Lung (tissue), 12 donors: ENCODE measurements around the gene PKP3. TPM values are rescaled to one million over a fixed set of nuclear protein-coding genes. Genes with fewer than 3 reads are reported as not detected.

Source experiments
- ATAC-seq: fragments of 200-7000 bp; cut with Tn5 transposase; one replicate; pipeline ENCODE4 v1.9.1; 2020; ENCODE audit warnings: moderate number of reproducible peaks; ENCODE audit not compliant: insufficient read depth, low FRiP score
- DNase-seq, 3 donors: peaks; one replicate each; pipeline ENCODE4 v3.0.0-alpha.2; 2013 to 2017
- H3K27ac ChIP-seq, 2 donors: one replicate each; pipeline ENCODE4 v1.5.1; 2013; ENCODE audit warnings: mild to moderate bottlenecking in 2 of 2, moderate library complexity in 2 of 2, control low read depth in 1 of 2, inconsistent platforms in 1 of 2, low read depth in 1 of 2, low read length in 1 of 2
- H3K27me3 ChIP-seq, 3 donors: one replicate each; pipeline ENCODE4 v1.5.1; 2013; ENCODE audit warnings: low read length in 2 of 3; ENCODE audit not compliant: control insufficient read depth in 3 of 3, insufficient read depth in 3 of 3
- H3K36me3 ChIP-seq, 4 donors: one replicate each; pipeline ENCODE4 v1.5.1; 2013; ENCODE audit warnings: low read length in 4 of 4, mild to moderate bottlenecking in 1 of 4, moderate library complexity in 1 of 4; ENCODE audit not compliant: control insufficient read depth in 4 of 4, insufficient read depth in 4 of 4
- H3K4me1 ChIP-seq, 5 donors: one replicate each; pipeline ENCODE4 v1.5.1; 2013; ENCODE audit warnings: low read length in 5 of 5, mild to moderate bottlenecking in 2 of 5, moderate library complexity in 1 of 5; ENCODE audit not compliant: control insufficient read depth in 5 of 5, insufficient read depth in 5 of 5
- H3K4me3 ChIP-seq: one replicate; pipeline ENCODE4 v1.5.1; 2013; ENCODE audit warnings: mild to moderate bottlenecking, control low read depth, moderate library complexity
- H3K9ac ChIP-seq, 2 donors: one replicate each; pipeline ENCODE4 v1.5.1; 2013; ENCODE audit warnings: low read length in 2 of 2, control low read depth in 1 of 2; ENCODE audit not compliant: insufficient read depth in 1 of 2
- H3K9me3 ChIP-seq, 4 donors: one replicate each; pipeline ENCODE4 v1.5.1; 2013; ENCODE audit warnings: low read length in 3 of 4, mild to moderate bottlenecking in 1 of 4, moderate library complexity in 1 of 4; ENCODE audit not compliant: control insufficient read depth in 4 of 4, insufficient read depth in 3 of 4
- WGBS, 2 donors: extraction: QIAGEN DNeasy Blood & Tissue Kit; methylation state at CpG; one replicate each; pipeline ENCODE4 v1.1.7; 2013; 5-methylcytosine and 5-hydroxymethylcytosine counted together
- polyA plus RNA-seq, 2 donors: library from polyadenylated mRNA; stranded (reverse); fragments of 200-250 nt; gene quantifications; one replicate each; pipeline ENCODE4 v1.2.1, GENCODE V29; 2013
- total RNA-seq, 2 donors: library from RNA; depleted of rRNA in 1 of 2; stranded (reverse); fragments of >200 nt in 1 of 2; gene quantifications; one replicate each; pipeline ENCODE4 v1.2.1, GENCODE V29; 2014 to 2021
- TF ChIP-seq, protein P1 (sequence below): IDR thresholded peaks from 2 replicates; pipeline ENCODE4 v1.5.1; 2012; ENCODE audit warnings: mild to moderate bottlenecking; ENCODE audit errors: control extremely low read depth, extremely low read depth
- donor health status: control.
- donor health status: control.
- donor health status: Bipolar disorder and iron deficiency.
- donor health status: healthy.
- donor health status: DM: yes; HTN: yes; CAD: no.

Gene PKP3
- total and polyA plus RNA-seq, 4 donors: 15.7 to 63.1 (median 40.3) TPM

DNA sequence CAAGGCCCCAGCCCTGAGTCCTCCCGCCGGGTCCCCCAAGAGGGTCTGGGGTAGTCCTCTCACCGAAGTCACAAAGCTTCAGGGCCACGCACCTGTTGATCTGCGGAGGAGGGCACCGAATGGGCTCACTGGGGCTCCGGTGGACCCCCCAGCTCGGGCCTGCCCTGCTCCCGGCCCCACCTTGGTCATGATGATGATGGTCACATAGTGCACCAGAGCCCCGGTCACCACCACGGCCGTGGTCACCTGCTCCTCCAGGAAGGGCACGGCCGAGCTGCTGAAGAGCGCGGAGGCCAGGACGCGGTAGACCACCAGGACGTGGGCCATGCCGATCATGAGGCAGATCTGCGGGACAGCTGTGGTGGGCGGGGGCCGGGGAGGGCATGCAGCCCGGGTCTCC is 34.3 kb downstream of the PKP3 start:
- H3K9me3 ChIP-seq: peaks cover 0 to 3% (median 0%) of the 10 kb centered on the region in 4 donors
- no peak overlapping the region for H3K27ac ChIP-seq
- no peak overlapping the region for H3K9ac ChIP-seq
- ATAC-seq (no peak), DNase-seq (no peak)
- 92 to 95% methylated on average over 24 of the region's 24 CpGs for WGBS, 2 donors
- H3K27me3 ChIP-seq: peaks cover 0 to 7% (median 2%) of the 10 kb centered on the region in 3 donors
- H3K4me3 ChIP-seq: no peak overlapping the region
- no peaks in the 10 kb centered on the region for H3K4me1 ChIP-seq
- H3K36me3 ChIP-seq: no peaks in the 10 kb centered on the region
- TF ChIP-seq, protein P1, sequence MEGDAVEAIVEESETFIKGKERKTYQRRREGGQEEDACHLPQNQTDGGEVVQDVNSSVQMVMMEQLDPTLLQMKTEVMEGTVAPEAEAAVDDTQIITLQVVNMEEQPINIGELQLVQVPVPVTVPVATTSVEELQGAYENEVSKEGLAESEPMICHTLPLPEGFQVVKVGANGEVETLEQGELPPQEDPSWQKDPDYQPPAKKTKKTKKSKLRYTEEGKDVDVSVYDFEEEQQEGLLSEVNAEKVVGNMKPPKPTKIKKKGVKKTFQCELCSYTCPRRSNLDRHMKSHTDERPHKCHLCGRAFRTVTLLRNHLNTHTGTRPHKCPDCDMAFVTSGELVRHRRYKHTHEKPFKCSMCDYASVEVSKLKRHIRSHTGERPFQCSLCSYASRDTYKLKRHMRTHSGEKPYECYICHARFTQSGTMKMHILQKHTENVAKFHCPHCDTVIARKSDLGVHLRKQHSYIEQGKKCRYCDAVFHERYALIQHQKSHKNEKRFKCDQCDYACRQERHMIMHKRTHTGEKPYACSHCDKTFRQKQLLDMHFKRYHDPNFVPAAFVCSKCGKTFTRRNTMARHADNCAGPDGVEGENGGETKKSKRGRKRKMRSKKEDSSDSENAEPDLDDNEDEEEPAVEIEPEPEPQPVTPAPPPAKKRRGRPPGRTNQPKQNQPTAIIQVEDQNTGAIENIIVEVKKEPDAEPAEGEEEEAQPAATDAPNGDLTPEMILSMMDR: no peak

DNA sequence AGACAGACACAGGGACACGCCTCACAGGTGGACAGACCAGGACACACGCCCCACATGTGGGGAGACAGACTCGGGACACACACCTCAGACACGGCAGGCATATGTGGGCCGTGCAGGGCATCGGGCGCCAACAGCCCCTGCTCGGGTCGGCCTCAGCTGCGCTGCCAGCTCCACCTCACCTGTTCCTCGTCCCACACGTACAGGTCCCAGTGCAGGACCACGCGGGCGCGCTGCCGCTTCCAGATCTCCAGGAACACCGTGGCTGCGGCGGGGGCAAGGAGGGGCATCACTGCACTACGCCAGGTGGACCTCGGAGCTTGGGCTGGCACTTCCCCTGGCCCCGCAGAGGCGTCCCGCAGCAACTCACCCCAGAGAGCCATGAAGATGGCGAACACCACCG is 35.4 kb downstream of the PKP3 start:
- Histone ChIP-seq H3K4me1 (no peaks in the 10 kb centered on the region), H3K27me3 (peaks cover 0 to 2% (median 1%) of the 10 kb centered on the region in 3 donors), H3K36me3 (no peaks in the 10 kb centered on the region), H3K9ac (no peak overlapping the region), H3K4me3 (no peak overlapping the region), H3K27ac (no peak overlapping the region), H3K9me3 (peaks cover 0 to 3% (median 0%) of the 10 kb centered on the region in 4 donors)
- DNase-seq (no peak), ATAC-seq (no peak)
- TF ChIP-seq, protein P1: no peak
- 90 to 93% methylated on average over 27 of the region's 27 CpGs for WGBS, 2 donors

DNA sequence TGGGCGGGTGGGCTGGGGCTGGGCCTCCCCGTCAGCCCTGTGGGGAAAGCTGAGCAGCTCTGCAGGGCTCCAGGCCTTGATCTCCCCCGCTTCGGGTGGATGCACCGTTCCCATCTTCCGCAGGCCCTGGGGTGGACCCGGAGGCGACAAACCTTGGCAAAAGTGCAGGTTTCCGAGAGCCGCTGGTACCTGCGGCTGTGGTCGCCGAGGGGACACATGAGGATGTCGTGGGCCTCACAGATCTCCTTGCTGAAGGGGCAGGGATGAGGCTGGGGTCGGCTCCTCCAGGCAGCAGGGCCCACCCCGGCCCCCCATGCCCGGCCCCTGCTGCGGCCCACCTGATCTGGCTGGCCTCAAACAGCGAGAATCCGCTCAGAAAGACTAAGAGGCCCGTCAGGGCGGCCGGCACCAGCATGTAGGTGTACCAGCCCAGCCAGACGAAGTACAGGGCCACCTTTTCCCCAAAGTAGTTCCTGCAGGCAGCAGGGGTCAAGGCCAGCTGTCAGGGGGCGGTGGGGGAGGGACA is 36.0 kb downstream of the PKP3 start:
- H3K27ac ChIP-seq: no peak overlapping the region
- TF ChIP-seq, protein P1: no peak
- no peak overlapping the region for H3K4me3 ChIP-seq
- no peak for ATAC-seq
- DNase-seq: no peak
- no peaks in the 10 kb centered on the region for H3K4me1 ChIP-seq
- peaks cover 0 to 3% (median 0%) of the 10 kb centered on the region in 4 donors for H3K9me3 ChIP-seq
- H3K36me3 ChIP-seq: no peaks in the 10 kb centered on the region
- 61 to 78% methylated on average over 22 to 25 of the region's 25 CpGs for WGBS, 2 donors
- no peaks in the 10 kb centered on the region for H3K27me3 ChIP-seq
- no peak overlapping the region for H3K9ac ChIP-seq

DNA sequence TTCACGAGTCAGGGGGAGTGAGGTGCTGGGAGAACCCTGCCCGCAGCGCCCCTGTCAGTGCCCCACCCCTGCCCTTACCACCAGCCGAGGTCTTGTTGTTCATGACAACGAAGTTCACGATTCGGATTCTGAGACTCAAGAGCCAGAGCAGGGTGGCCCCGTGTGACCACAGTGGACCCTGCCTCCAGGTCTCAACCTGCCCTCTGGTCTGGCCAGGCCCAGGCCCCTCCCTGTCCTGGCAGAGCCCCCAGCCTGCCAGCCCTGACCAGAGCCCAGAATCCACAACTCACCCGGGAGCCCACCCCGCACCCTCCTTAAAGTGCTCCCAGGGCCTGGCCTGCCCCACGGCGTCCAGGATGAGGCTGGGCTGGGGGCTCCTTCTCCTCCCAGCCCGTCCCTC is 37.9 kb downstream of the PKP3 start:
- ATAC-seq (no peak), DNase-seq (no peak)
- WGBS, 2 donors: 91% methylated on average over 13 of the region's 13 CpGs
- Histone ChIP-seq H3K9ac (no peak overlapping the region), H3K9me3 (peaks cover 0 to 2% (median 0%) of the 10 kb centered on the region in 4 donors), H3K27me3 (no peaks in the 10 kb centered on the region), H3K4me3 (no peak overlapping the region), H3K36me3 (no peaks in the 10 kb centered on the region), H3K4me1 (no peaks in the 10 kb centered on the region), H3K27ac (no peak overlapping the region)
- TF ChIP-seq, protein P1: no peak
